Thyroid gland (tissue), 4 donors: ENCODE results near the gene ZNF79. TPM values are rescaled to one million over a fixed set of nuclear protein-coding genes. Genes with fewer than 3 reads are reported as not detected.

ENCODE experiments used
- DNase-seq, 2 donors: peaks; one replicate each; pipeline ENCODE4 v3.0.0-alpha.2; 2019
- H3K27ac ChIP-seq, 3 donors: fragments of 200-600 bp; sonication (generic); 1 replicate in 2 of 3; 2 replicates in 1 of 3; pipeline ENCODE4 v1.5.1; 2016 to 2019; ENCODE audit warnings: mild to moderate bottlenecking in 1 of 3, moderate library complexity in 1 of 3
- H3K27me3 ChIP-seq: fragments of 200-600 bp; sonication (generic); one replicate; pipeline ENCODE4 v1.5.1; 2019
- H3K36me3 ChIP-seq, 2 donors: fragments of 200-600 bp; sonication (generic); one replicate each; pipeline ENCODE4 v1.5.1; 2016 to 2019
- H3K4me1 ChIP-seq, 2 donors: fragments of 200-600 bp; sonication (generic); one replicate each; pipeline ENCODE4 v1.5.1; 2017 to 2019
- H3K4me3 ChIP-seq, 3 donors: fragments of 200-600 bp; sonication (generic); replicated peaks in 1 of 3; 1 replicate in 2 of 3; 2 replicates in 1 of 3; pipeline ENCODE4 v1.5.1; 2016; ENCODE audit warnings: mild to moderate bottlenecking in 1 of 3
- H3K9me3 ChIP-seq: fragments of 200-600 bp; sonication (generic); one replicate; pipeline ENCODE4 v1.5.1; 2017
- POLR2A ChIP-seq, 2 donors: fragments of 450-650 bp; IDR thresholded peaks; one replicate each; pipeline ENCODE4 v1.6.1; 2017; ENCODE audit warnings: antibody characterized with exemption in 2 of 2, mild to moderate bottlenecking in 2 of 2, moderate library complexity in 1 of 2
- WGBS, 2 donors: methylation state at CpG; one replicate each; pipeline ENCODE4 v1.1.5; 2017; 5-methylcytosine and 5-hydroxymethylcytosine counted together
- intact Hi-C: fragments of 100-400 bp; cut with DNase I; formaldehyde crosslinking; loops from one replicate; pipeline ENCODE4 v1.15.1; 2023
- total RNA-seq, 4 donors: library from RNA; depleted of rRNA; stranded (reverse); fragments of >200 nt; gene quantifications; one replicate each; pipeline ENCODE4 v1.2.3, GENCODE V29; 2016
- TF ChIP-seq, protein P1 (sequence below), 6 experiments: fragments of 200-600 bp in 3 of 6; fragments of 450-650 bp in 3 of 6; sonication (generic) in 3 of 6; IDR thresholded peaks; one replicate each; pipeline ENCODE4 v1.5.1; 2016 to 2019; ENCODE audit warnings: antibody characterized with exemption in 6 of 6, mild to moderate bottlenecking in 2 of 6, inconsistent platforms in 1 of 6, moderate library complexity in 1 of 6

ZNF79 gene
- total RNA-seq, 4 donors from 2014 or later, result 10.6 to 19.4 (median 15.9) TPM

- TF ChIP-seq POLR2A (IDR thresholded peaks at IDR 0.05), result no peak
- TF ChIP-seq, protein P1, sequence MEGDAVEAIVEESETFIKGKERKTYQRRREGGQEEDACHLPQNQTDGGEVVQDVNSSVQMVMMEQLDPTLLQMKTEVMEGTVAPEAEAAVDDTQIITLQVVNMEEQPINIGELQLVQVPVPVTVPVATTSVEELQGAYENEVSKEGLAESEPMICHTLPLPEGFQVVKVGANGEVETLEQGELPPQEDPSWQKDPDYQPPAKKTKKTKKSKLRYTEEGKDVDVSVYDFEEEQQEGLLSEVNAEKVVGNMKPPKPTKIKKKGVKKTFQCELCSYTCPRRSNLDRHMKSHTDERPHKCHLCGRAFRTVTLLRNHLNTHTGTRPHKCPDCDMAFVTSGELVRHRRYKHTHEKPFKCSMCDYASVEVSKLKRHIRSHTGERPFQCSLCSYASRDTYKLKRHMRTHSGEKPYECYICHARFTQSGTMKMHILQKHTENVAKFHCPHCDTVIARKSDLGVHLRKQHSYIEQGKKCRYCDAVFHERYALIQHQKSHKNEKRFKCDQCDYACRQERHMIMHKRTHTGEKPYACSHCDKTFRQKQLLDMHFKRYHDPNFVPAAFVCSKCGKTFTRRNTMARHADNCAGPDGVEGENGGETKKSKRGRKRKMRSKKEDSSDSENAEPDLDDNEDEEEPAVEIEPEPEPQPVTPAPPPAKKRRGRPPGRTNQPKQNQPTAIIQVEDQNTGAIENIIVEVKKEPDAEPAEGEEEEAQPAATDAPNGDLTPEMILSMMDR (IDR thresholded peaks at IDR 0.05), result no peak
- intact Hi-C loops, result no loop called here
- WGBS, 2 donors, result 89 to 92% methylated on average over 10 to 16 of the region's 17 CpGs
- Histone ChIP-seq H3K27ac (no peak overlapping the region), H3K27me3 (no peaks in the 10 kb centered on the region), H3K4me1 (no peaks in the 10 kb centered on the region), H3K4me3 (no peak overlapping the region), H3K36me3 (peaks cover 14 to 30% of the 10 kb centered on the region in 2 donors), H3K9me3 (no peaks in the 10 kb centered on the region)
- DNase-seq, result no peak
Measured at GRCh38 chr9:127479507-127480081, 55.4 kb downstream of the ZNF79 start.

GRCh38 chr9:127482662-127483061, 58.5 kb downstream of the ZNF79 start:
- H3K4me1 ChIP-seq, result no peaks in the 10 kb centered on the region
- no peak for DNase-seq
- no peaks in the 10 kb centered on the region for H3K9me3 ChIP-seq
- H3K27me3 ChIP-seq, result no peaks in the 10 kb centered on the region
- H3K36me3 ChIP-seq, result peaks cover 14 to 31% of the 10 kb centered on the region in 2 donors
- no peak overlapping the region for H3K4me3 ChIP-seq
- TF ChIP-seq, protein P1 (IDR thresholded peaks at IDR 0.05), result no peak
- TF ChIP-seq POLR2A (IDR thresholded peaks at IDR 0.05), result no peak
- H3K27ac ChIP-seq, result no peak overlapping the region
- WGBS, 2 donors, result 96 to 98% methylated on average over 9 of the region's 9 CpGs
- intact Hi-C loops, result no loop called here

- WGBS, 2 donors, result 63 to 78% methylated on average over 11 of the region's 11 CpGs
- H3K9me3 ChIP-seq, result no peaks in the 10 kb centered on the region
- peak in 1 of 2 donors; percentile 24 for DNase-seq
- H3K27ac ChIP-seq, result no peak overlapping the region
- no peak overlapping the region for H3K4me3 ChIP-seq
- H3K4me1 ChIP-seq, result no peaks in the 10 kb centered on the region
- H3K36me3 ChIP-seq, result peaks cover 7 to 8% of the 10 kb centered on the region in 2 donors
- intact Hi-C loops, result no loop called here
- no peak for TF ChIP-seq POLR2A (IDR thresholded peaks at IDR 0.05)
- TF ChIP-seq, protein P1 (IDR thresholded peaks at IDR 0.05), result no peak
- no peaks in the 10 kb centered on the region for H3K27me3 ChIP-seq
Measured at GRCh38 chr9:127485995-127486394, 61.8 kb downstream of the ZNF79 start.

DNA sequence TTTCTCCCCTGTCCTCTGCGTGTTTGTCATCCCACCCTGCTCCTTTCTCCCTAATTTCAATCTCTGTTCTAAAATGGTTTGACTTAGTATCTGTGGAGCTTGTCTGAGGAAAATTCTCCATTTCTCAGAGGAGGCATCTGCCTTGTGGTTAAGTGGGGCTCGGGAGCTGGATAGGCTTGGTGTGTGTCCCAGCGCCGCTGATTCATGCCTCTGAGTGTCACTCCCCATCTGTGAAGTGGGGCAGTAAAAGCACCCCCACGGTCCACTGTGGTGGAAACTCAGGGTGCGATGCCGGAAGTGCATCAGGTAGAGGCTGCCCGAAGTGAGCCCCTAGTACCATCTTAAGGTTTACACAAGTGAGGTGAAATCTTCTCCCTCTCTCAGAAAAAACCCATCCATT, 64.8 kb downstream of the ZNF79 start:
- intact Hi-C loops, result no loop called here
- Histone ChIP-seq H3K9me3 (no peaks in the 10 kb centered on the region), H3K27ac (no peak overlapping the region), H3K4me3 (no peak overlapping the region), H3K36me3 (peaks cover 0 to 4% of the 10 kb centered on the region in 2 donors), H3K4me1 (no peaks in the 10 kb centered on the region), H3K27me3 (no peaks in the 10 kb centered on the region)
- no peak for DNase-seq
- TF ChIP-seq, protein P1 (IDR thresholded peaks at IDR 0.05), result no peak
- TF ChIP-seq POLR2A (IDR thresholded peaks at IDR 0.05), result no peak
- WGBS, 2 donors, result 86 to 89% methylated on average over 8 of the region's 8 CpGs

- 91% methylated on average over 5 to 14 of the region's 22 CpGs for WGBS, 2 donors
- intact Hi-C loops, result no loop called here
- no peak for TF ChIP-seq POLR2A (IDR thresholded peaks at IDR 0.05)
- TF ChIP-seq, protein P1 (IDR thresholded peaks at IDR 0.05), result no peak
- Histone ChIP-seq H3K36me3 (peaks cover 0 to 4% of the 10 kb centered on the region in 2 donors), H3K27ac (no peak overlapping the region), H3K9me3 (no peaks in the 10 kb centered on the region), H3K27me3 (no peaks in the 10 kb centered on the region), H3K4me3 (no peak overlapping the region), H3K4me1 (peaks cover under 1 to 2% of the 10 kb centered on the region in 2 donors)
- DNase-seq, result no peak
Measured at GRCh38 chr9:127489471-127490115, 65.4 kb downstream of the ZNF79 start.
